Measurements from ENCODE around the gene NUS1. TPM values are rescaled to one million over a fixed set of nuclear protein-coding genes. Genes with fewer than 3 reads are reported as not detected.

The NUS1 gene
- total RNA-seq, 1 donor from 2014 or later = 20.0 TPM

Other genes with a start within 250 kb of the NUS1 start
- not detected for gene ROS1, start 249.5 kb upstream of the NUS1 start, total RNA-seq (ENCODE audit: unreplicated experiment)
- 25.1 TPM for gene DCBLD1, start 192.8 kb upstream of the NUS1 start, total RNA-seq (ENCODE audit: unreplicated experiment)
- 33.4 TPM for gene GOPC, start 73.0 kb upstream of the NUS1 start, total RNA-seq (ENCODE audit: unreplicated experiment)
- gene SLC35F1, start 231.8 kb downstream of the NUS1 start, total RNA-seq (ENCODE audit: unreplicated experiment) = 22.4 TPM